M059J (cell line): ENCODE measurements around the gene KCNK1. TPM values are rescaled to one million over a fixed set of nuclear protein-coding genes. Genes with fewer than 3 reads are reported as not detected.

ENCODE experiments used
- DNase-seq: peaks from one replicate; pipeline ENCODE4 v3.0.0-alpha.2; 2012; ENCODE audit warnings: low read depth
- total RNA-seq: library from RNA; depleted of rRNA; stranded (reverse); fragments of >200 nt; shearing (Covaris generic); gene quantifications from 2 replicates; pipeline ENCODE4 v1.2.3, GENCODE V29; 2014; rRNA removed

Gene KCNK1
- total RNA-seq, result 4.3 and 5.9 TPM in 2 replicates

DNA sequence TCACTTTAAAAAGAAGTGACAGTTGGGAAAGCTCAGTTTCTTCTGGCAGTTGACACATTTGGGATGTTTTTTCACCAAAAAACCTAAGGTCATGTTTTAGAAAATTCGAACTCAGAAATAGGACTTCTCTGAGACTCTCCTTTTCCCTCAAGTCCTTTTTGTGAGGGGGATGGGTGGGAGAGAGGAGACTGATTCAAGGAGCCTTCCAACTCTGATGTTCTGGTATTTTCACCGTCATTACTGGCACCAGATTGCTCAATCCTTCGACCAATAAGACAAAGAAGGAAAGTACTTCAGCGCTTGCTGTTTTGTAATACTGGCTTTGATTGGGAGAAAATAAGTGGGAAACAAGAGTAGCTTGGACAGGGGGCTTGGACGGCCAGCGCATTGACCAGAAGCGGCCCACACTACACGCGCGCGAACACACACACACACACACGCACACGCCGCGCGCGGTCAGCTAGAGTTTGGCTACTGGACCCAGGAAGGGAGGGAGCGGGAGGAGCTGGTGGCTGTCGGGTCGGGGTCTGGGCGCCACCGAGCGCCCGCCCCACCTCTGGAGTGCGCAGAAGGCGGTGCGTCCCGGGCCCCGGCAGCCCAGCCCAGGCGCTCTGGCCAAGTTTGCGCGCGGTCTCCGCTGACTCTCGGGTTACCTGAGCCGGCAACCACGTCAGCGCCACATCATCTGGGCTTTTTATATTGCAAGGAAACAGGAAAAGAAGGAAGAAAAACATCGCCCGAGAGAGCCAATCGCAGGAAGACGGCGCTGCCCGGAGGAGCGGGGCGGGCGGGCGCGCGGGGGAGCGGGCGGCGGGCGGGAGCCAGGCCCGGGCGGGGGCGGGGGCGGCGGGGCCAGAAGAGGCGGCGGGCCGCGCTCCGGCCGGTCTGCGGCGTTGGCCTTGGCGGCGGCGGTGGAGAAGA is at the start of gene KCNK1:
KCNK1 (plus strand) TSS at position 855 of the 921 bp plus-strand sequence; CDS start at position 921, 66 bp downstream.
- DNase-seq, result peak; percentile 65

DNA sequence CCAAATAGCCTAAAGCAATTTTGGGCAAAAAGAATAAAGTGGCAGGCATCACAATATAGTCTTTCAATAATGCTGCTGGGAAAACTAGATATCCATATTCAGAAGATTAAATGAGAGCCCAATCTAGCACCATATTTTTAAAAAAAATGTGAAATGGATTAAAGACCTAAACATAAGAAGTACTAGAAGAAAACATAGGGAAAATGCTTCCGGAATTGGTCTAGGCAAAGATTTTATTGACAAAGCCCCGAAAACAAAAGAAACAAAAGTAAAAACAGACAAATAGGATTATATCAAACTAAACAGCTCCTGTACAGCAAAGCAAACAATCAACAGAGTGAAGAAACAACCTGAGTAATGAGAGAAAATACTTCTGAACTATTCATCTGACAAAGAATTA is 48.6 kb upstream of the KCNK1 start:
- no peak for DNase-seq

DNA sequence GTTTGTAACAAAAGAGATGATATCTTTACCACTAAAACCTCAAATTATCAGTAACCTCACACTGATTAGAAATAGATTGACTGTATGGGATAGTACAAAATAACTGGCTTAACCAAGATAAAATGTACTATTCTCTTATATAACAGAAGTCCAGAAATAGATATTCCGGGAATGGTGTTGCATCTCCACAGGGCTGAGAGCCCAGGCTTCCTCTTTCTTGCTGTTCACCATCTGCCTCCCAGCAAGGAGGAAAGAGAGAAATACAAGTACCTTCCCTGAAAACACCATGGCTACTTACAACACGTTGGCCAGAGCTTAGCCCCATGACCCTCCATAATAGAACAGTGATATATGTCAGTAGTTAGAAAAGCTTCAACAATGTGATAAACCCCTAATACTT is 47.0 kb upstream of the KCNK1 start:
- DNase-seq, result no peak

DNA sequence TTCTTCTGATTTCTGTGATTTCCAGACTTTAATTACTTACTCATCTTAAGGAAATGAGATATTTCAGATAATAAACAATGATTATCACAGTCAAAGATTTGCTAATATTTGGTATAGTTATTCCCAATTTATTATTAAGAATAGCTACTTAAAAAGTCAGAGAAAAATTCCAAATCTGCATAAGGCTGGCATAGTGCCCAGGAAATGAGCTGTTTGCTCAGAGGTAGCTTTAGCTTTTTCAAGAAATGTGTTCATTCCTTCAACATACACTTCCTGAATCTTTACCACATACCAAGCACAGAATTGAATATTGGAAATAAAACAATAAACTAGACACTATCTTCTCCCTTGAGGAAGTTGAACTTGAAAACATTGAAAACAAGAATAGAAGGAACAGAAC is 44.3 kb upstream of the KCNK1 start:
- peak; percentile 24 for DNase-seq

DNA sequence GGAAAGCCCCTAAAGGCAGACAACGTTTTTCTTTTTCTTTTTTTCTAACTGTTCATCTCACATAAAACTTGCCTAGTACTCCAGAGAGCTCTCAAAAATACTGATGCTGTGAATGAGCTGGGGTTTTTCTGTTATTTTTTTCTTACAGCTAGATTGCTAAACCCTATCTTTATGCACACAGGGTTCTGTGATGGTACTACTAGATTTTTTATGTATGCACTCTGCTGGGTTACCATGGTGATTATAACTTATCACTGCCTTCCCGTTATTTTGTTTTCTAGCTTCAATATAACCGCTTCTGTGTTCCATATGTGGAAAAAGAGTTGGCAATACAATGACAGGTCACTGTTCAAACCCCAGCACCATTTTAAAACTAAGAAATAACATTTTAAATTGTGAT is 43.7 kb upstream of the KCNK1 start:
- DNase-seq, result no peak

DNA sequence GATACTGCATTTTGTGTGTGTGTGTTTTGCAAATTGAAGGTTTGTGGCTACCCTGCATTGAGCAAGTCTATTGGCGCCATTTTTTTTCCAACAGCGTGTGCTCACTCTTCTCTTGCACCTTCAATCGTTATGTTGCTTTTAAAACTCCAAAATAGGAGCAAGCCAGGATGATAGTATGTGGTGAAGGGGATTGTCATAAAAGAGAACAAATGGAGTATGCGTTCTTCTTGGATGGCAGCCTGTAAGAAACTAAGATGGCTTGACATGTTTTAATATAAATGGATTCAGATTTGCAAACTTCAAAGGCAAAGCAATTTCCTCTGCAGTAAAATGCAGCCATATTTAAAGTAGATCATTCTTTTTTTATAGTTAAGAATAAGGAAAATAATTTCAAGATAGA is 43.2 kb upstream of the KCNK1 start:
- no peak for DNase-seq

DNA sequence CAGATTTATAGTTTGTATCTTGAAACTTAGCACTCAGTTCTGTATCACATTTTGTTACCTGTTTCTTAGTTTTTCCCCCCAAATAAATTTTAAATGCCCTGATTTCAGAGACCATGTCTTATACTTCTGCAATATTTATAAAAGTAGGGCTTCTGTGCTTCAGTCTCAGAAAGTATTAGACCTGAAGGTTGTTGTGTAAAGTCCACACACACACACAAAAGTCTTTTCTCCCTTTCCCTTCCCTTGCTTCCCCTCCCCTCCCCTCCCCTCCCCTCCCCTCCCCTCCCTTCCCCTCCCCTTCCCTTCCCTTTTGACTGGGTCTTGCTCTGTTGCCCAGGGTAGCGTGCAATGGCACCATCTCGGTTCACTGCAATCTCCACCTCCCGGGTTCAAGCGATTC is 41.0 kb upstream of the KCNK1 start:
- DNase-seq, result no peak

GRCh38 chr1:233575450-233575849 is 38.5 kb upstream of the KCNK1 start:
- peak; percentile 12 for DNase-seq

GRCh38 chr1:233582439-233582838 is 31.5 kb upstream of the KCNK1 start:
- no peak for DNase-seq

DNA sequence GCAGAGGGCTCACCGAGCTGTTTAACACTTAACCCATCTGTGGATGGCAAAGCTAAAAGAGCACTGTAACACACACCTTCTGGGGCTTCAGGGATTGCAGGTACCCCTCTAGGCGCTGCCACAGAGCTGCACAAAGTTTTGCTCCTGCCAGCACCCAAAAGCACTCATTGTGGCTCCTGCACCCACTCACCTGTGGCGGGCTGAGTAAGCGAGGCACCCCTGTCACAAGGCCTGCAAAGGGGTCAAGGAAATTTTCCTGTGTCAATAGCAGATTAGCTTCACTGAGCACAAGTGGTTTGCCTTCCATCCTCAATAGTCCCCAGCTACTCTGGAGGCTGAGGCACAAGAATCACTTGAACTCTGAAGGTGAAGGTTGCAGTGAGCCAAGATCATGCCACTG is 29.5 kb upstream of the KCNK1 start:
- no peak for DNase-seq

GRCh38 chr1:233584931-233585330 is 29.0 kb upstream of the KCNK1 start:
- DNase-seq, result no peak

DNA sequence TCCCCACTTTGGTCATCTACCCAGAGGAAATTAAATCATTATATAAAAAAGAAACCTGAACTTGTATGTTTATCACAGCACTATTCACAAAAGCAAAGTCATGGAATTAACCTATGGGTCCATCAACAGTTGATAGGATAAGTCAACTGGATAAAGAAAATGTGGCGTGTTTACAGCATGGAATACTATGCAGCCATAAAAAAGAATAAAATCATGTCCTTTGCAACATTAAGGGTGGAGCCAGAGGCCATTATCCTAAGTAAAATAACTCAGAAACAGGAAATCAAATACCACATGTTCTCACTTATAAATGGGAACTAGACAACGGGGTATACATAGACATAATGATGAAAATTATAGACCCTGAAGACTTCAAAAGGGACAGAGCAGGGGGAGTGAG is 27.6 kb upstream of the KCNK1 start:
- DNase-seq, result no peak

- no peak for DNase-seq
Measured at GRCh38 chr1:233587196-233587595, 26.7 kb upstream of the KCNK1 start.

- DNase-seq, result no peak
Measured at GRCh38 chr1:233587958-233588799, 25.7 kb upstream of the KCNK1 start.

- DNase-seq, result peak; percentile 16
Measured at GRCh38 chr1:233597489-233597901, 16.4 kb upstream of the KCNK1 start.

GRCh38 chr1:233598891-233599541 is 14.9 kb upstream of the KCNK1 start:
- DNase-seq, result no peak

GRCh38 chr1:233599542-233600073 is 14.3 kb upstream of the KCNK1 start:
- DNase-seq, result no peak

GRCh38 chr1:233600488-233600887 is 13.4 kb upstream of the KCNK1 start:
- DNase-seq, result no peak

- no peak for DNase-seq
Measured at GRCh38 chr1:233603478-233603877, 10.4 kb upstream of the KCNK1 start.

- no peak for DNase-seq
Measured at GRCh38 chr1:233605205-233605604, 8.7 kb upstream of the KCNK1 start.

GRCh38 chr1:233606813-233607212 is 7.1 kb upstream of the KCNK1 start:
- DNase-seq, result no peak
